CD4-positive, alpha-beta T cell treated with Interleukin-15 for 4 hours (primary cell): ENCODE measurements around the gene CAPN13.

ENCODE experiments used
- DNase-seq: peaks from one replicate; pipeline ENCODE4 v3.0.0-alpha.2; 2020; ENCODE audit warnings: low spot score

CAPN13 gene

DNA sequence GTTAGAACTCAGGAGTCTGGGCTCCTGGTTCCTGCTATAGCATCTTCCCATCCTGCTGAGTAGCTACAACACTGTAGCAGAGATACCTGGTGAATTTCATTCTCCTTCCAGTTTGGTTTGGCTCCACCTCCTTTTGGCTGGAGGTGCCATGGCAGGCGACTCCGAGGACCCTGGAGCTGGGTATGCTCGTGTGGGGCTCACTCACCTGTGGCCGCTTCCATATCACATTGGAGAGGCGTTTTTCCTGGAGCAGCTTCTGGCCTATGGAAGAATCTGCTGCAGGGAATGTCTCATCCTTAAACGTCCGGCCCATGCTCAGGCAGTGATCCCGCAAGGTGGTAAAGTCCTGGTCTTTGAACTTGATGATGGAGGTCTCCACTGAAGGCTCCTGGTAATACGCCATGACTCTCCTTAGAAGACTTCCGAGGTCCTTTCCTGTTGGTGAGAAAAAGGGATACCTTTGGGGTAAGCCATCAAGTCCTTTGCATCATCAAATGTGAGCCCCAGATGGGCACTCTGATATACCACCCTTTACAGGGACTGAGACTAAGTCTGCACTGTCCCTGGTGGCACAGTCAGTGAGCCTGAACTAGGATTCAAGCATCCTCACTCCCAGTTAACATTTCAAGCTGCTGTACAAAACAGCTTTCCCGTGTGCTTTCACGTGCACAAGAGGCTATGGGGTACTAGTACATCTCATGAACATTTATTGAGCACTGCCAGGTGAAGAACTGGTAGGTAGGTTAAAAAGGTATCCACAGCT lies 20.1 kb downstream of the CAPN13 start:
- DNase-seq: no peak

- no peak for DNase-seq
Observed at GRCh38 chr2:30784682-30785081, 22.6 kb downstream of the CAPN13 start.

- no peak for DNase-seq
Observed at GRCh38 chr2:30781961-30782533, 25.2 kb downstream of the CAPN13 start.

GRCh38 chr2:30781451-30781850 lies 25.8 kb downstream of the CAPN13 start:
- no peak for DNase-seq

DNA sequence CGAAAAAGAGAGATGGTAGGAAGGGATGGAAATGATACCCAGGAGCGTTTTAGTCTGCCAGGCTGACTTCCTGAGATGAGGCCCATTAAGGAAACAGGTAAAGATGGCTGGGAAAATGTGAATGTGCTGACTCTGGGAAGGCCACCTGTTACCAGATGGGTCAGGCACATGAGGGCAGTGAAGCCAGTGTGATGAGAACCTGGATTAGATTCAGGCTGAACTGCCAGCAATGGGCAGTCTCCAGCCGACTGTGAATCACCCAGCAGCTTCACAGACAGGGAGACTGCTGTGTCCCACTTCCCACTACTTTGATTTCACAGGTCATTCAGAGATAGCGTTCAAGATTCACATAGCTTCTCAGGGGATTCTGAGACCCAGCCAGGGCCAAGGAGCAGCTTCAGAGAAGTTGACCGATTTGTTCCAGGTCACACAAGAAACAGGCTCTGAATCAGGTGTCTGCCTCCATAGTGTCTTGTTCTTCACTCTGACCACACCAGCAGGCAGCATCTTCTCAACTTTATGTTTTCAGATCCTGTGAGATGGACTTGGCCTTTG lies 26.4 kb downstream of the CAPN13 start:
- no peak for DNase-seq

DNA sequence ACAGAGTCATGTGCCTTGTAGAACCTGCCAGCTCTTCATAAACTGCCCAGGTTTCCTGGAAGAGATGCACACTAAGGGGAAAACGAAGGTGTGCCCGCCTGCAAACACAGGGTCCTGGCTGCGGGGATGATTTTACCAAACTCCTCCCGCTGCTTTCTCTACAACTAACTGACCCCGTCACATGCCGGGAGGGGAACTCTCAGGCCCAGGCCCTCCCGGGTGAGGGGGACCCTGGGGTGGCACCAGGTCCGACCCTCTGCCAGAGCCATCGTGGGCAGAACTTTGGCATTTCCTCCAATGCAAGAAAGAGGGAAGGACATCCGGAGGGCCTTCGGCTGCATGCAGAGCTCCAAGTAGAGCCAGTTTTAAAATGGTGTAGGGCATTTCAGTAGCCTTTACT lies 28.6 kb downstream of the CAPN13 start:
- no peak for DNase-seq

DNA sequence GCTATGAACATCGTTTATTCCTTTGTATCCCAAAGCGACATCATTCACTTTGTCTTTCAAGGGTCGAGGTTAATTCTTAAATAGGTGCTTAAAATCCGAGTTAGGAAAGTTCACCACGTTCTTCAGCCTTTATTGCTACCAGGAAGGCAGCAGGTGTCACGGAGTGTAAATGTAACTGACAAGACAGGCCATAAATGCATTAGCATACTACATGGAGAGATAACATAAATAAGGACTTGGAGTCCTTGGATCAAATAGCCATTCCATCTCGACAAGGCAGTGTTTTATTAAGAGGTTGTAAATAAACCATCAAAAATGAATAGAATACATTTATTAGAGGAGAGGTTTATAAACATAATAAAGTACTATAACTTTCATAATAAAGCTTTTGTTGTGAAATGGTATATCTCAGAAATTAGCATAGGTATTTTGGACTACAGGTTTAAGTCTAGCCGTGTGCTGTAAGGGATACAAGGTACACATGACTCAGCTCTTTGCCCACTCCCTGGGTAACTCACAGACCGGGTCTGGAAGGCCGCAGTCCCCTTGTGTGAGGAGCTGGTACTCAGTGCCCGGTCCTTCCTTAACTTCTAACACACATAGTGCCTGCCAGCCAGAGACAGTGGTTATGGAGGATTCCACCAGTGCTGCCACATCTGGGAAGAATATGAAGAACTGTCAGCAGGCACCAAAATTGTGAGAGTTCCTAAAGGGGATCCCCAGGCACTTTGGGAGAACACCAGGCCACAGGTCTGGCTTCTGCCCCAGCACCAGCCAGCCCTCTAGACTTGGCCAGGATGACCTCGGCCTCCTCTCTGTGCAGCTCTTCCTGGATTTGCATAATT lies 29.4 kb downstream of the CAPN13 start:
- no peak for DNase-seq

- DNase-seq: no peak
Observed at GRCh38 chr2:30776831-30777635, 30.2 kb downstream of the CAPN13 start.

DNA sequence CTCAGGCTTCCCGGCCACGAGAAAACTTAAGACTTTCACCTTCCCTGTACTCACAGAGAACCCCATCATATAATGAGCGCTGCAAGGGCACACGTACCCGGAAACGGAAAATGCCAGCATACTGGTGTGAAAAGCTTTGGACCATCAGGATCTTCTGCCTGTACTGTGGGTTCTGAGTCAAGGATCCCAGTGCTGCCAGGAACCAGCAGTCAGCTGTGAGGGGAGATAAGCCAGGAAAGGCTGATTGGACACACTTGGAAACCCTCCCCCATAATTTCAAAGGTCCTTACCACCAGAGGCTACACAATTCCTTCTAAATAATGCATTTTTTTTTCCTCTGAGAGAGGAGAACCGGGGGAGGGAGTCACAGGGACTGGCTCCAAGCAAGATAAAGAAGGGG lies 31.4 kb downstream of the CAPN13 start:
- no peak for DNase-seq

GRCh38 chr2:30772021-30772705 lies 35.1 kb downstream of the CAPN13 start:
- DNase-seq: no peak

GRCh38 chr2:30770816-30771576 lies 36.2 kb downstream of the CAPN13 start:
- DNase-seq: no peak

DNA sequence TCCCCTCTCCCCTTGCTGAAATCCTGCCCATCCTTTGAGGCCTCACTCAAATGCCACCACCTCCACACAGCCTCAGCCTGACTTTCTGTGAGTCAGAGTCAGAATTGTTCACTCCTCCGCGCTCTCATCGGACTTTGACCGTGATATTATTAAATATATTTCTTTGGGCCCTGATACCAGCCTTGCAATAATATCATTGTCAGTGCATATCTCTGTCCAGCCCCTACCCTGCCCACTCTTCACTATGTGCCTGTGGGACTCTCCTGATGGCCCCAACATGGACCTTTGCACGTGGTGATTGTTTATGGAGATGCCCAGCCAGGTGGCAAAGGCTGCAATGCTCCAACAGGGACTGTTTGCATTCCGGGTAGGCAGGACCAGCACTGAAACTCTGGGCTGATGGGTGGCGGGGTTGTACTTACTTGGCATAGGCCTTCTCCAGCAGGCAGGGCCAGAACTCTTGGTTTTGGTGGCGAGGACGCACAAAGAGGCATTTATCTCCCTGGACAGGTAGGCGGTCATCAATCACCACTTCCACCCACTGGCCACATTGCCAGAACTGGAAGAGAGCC lies 37.3 kb downstream of the CAPN13 start:
- DNase-seq: no peak

GRCh38 chr2:30769481-30769780 lies 37.8 kb downstream of the CAPN13 start:
- DNase-seq: no peak

GRCh38 chr2:30768708-30769480 lies 38.4 kb downstream of the CAPN13 start:
- DNase-seq: no peak

- no peak for DNase-seq
Observed at GRCh38 chr2:30768036-30768686, 39.1 kb downstream of the CAPN13 start.

- no peak for DNase-seq
Observed at GRCh38 chr2:30766666-30767065, 40.6 kb downstream of the CAPN13 start.

DNA sequence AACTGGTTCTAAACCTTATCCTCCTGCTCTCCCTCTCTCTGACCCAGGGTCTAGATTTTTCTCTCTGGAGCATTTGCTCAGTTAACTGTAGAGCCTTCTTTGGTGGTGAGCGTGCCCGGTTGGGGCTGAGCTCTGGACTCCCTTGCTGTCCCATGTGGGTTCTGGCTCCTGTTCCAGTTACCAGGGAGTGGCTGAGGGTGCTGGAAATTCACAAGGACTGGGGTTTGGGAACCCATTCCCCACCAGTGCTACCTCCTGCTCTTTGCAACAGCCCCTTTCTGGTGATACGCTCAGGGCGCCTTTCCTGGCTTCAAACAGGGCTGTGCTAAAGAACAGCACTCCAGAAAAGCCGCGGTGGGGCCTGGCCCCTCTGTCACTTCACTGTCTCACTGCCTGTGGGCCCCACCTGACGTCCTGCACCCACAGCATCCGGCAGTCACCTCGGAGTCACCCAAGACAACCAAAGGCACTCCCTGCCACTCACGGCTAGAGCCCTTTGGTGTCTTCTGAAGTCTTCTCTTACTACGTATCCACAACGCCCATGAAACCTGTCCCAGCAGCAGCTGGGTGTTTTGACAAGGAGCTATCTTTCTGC lies 41.3 kb downstream of the CAPN13 start:
- DNase-seq: no peak

- DNase-seq: no peak
Observed at GRCh38 chr2:30765191-30765590, 42.1 kb downstream of the CAPN13 start.
